Astrocyte of the spinal cord (primary cell): ENCODE results near the gene LGI1.

Experiments used
- DNase-seq: peaks from one replicate; pipeline ENCODE4 v3.0.0; 2011; ENCODE audit warnings: low read depth, low spot score
- H3K4me3 ChIP-seq: 2 replicates; pipeline ENCODE4 v1.5.1; 2011; ENCODE audit warnings: low read depth, mild to moderate bottlenecking, low read length, moderate library complexity
- in situ Hi-C: cut with HindIII; loops from 2 replicates; pipeline ENCODE4 v1.10.0; 2017; ENCODE audit warnings: low sequenced_read_pairs
- TF ChIP-seq, protein P1 (sequence below): IDR thresholded peaks from 2 replicates; pipeline ENCODE4 v1.5.1; 2012; ENCODE audit warnings: low read depth, mild to moderate bottlenecking, low read length, inconsistent platforms

Gene LGI1

DNA sequence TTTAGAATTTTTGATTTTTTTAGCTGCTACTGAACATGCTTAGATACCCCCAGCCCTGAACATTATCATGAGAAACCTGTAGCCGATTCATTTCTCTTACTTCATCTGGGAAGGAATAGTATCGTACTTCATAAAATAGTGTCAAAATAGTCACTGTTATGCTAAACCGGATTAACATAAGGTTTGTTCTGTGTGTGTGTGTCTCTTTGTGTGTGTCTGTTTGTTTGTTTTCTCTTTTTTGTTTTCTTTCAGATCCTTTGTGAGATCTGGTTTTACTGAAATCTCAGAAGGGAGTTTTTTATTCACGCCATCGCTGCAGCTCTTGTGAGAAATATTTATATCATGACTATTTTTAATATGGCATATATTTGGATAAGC lies 761 bp downstream of the LGI1 start:
- TF ChIP-seq, protein P1, sequence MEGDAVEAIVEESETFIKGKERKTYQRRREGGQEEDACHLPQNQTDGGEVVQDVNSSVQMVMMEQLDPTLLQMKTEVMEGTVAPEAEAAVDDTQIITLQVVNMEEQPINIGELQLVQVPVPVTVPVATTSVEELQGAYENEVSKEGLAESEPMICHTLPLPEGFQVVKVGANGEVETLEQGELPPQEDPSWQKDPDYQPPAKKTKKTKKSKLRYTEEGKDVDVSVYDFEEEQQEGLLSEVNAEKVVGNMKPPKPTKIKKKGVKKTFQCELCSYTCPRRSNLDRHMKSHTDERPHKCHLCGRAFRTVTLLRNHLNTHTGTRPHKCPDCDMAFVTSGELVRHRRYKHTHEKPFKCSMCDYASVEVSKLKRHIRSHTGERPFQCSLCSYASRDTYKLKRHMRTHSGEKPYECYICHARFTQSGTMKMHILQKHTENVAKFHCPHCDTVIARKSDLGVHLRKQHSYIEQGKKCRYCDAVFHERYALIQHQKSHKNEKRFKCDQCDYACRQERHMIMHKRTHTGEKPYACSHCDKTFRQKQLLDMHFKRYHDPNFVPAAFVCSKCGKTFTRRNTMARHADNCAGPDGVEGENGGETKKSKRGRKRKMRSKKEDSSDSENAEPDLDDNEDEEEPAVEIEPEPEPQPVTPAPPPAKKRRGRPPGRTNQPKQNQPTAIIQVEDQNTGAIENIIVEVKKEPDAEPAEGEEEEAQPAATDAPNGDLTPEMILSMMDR = no peak
- no peak for DNase-seq
- in situ Hi-C loops = no loop called here
- no peak overlapping the region for H3K4me3 ChIP-seq

DNA sequence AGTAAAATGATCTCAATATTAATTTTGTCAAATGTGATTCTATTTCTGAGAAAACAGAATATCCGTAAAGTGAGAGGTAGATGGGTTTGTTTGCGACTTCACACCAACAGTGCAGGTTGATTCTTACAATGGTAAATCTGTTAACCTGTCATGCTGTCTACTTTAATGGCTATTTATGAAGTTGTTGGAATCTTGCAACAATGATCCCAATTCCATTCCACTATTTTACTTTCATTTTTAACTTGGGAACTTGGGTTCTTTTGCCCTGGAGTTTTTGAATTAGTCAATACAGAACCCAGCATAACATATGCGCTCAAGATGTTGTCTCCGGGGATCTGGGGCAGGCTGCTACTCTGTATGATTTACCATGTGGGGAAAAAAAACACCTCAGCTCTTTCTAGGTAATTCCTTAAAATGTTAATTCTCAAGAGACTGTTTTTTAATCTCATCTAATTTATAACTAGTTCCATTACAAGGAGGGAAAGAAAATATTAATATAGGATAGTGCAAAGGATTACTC lies 1.2 kb downstream of the LGI1 start:
- in situ Hi-C loops = no loop called here
- TF ChIP-seq, protein P1 = no peak
- DNase-seq = no peak
- no peak overlapping the region for H3K4me3 ChIP-seq

DNA sequence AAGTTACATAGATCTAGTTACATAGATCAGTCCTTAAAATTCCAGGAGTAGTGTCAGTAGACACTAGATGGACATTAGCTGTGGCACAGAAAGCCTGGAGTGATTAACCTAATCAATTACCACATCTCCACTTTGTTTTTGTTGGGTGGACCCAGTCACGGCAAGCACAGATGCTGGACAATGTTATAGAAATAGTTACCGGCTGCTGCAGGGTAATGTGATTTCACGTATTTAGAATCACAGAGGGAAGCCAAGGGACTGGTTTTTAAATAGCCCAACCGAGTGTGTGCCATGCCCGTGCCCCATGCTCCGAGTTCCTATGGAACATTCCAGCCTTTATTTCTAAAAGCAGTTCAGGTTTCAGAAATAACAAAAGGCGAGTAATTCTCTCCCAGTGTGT lies 2.8 kb downstream of the LGI1 start:
- TF ChIP-seq, protein P1 = no peak
- H3K4me3 ChIP-seq = no peak overlapping the region
- DNase-seq = no peak
- in situ Hi-C loops = no loop called here

DNA sequence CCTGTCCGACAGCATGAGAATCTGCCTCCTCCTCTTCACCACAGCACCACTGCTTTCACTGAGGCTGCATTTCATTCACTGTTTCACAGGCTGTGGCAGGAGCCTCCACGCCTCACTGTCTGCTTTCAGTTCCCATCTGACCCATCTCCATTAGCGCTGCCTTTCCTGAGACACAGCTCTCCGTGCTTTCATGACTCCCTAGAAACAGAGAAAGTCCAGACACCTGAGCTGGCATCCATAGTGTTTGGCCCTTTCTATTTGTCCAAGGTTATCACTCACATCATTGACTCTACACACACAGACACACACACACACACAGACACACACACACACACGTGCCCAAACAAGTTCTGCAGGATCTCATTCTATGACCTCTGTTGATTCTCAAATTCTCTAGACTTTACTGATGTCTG lies 5.2 kb downstream of the LGI1 start:
- TF ChIP-seq, protein P1 = no peak
- H3K4me3 ChIP-seq = no peak overlapping the region
- no peak for DNase-seq
- in situ Hi-C loops = no loop called here

DNA sequence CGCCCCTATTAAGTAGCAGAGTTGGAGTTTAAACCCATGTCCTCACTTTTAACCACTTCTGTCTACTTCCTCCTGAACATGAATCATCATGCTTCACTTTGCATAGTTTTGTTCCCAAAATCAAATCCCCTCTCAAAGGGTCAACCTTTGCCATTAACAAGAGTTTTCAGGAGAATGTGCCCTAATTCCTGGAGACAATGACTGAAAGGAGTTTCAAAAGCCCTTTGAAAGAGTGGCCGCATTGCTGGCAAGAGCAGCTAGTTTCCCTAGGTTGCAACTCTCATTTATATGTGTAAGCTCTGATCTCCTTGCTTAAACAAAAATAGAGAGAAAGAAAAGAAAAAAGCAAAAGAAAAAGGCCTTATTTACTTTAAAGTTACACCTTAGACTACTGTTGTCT lies 9.2 kb downstream of the LGI1 start:
- TF ChIP-seq, protein P1 = no peak
- in situ Hi-C loops = no loop called here
- DNase-seq = no peak
- no peak overlapping the region for H3K4me3 ChIP-seq

DNA sequence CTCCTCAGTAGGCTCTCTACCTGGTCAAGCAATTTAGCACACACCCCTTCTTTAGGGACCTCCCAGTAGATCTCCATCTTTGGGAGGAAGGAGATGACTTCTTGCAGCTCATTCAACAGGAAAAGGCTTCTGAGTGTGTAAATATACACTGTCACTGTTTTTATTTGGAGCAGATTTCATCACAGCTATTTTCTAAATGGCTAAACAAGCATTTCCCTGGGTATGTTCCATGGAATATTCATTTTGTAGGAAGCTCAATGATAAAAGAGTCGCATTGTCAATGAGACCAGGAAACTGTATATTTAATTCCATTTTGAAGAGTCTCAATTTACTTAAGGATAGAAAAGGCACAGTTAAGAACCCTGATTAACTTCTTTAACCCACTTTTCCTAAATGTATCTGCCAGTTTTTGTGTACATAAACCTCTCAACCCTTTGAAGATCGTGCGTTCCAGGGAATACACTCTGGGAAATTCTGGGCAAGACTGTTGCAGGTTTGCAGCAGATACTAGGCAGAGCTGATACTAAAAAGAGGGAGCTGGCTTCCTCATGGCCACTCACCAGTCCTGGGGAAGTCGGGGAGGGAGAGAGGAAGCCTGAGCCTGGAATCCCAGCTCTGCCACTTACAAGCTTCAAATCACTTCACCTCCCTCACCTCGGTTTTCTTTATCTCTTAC lies 10.1 kb downstream of the LGI1 start:
- TF ChIP-seq, protein P1 = no peak
- no peak for DNase-seq
- in situ Hi-C loops = no loop called here
- H3K4me3 ChIP-seq = no peak overlapping the region
